ENCODE measurements around the gene CACNA1D.

DNA sequence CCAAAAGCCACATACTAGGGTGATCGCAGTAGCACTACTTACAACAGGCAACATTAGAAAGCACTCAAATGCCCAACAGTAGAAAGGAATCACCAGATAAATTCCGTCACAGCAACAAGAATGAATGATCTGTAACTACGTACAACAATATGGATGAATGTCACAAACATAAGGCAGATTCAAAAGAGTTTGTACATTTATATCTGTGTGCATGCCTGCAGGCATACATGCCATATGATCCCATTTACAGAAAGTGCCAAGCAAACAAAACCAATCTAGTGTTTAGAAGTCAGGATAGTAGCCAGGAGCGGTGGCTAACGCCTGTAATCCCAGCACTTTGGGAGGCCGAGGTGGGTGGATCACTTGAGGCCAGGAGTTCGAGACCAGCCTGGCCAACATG lies 355.5 kb downstream of the CACNA1D start:
- TF ChIP-seq, protein P1, sequence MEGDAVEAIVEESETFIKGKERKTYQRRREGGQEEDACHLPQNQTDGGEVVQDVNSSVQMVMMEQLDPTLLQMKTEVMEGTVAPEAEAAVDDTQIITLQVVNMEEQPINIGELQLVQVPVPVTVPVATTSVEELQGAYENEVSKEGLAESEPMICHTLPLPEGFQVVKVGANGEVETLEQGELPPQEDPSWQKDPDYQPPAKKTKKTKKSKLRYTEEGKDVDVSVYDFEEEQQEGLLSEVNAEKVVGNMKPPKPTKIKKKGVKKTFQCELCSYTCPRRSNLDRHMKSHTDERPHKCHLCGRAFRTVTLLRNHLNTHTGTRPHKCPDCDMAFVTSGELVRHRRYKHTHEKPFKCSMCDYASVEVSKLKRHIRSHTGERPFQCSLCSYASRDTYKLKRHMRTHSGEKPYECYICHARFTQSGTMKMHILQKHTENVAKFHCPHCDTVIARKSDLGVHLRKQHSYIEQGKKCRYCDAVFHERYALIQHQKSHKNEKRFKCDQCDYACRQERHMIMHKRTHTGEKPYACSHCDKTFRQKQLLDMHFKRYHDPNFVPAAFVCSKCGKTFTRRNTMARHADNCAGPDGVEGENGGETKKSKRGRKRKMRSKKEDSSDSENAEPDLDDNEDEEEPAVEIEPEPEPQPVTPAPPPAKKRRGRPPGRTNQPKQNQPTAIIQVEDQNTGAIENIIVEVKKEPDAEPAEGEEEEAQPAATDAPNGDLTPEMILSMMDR (IDR thresholded peaks at IDR 0.05): no peak
- TF ChIP-seq POLR2A (IDR thresholded peaks at IDR 0.05; ENCODE audit: low read depth) (no peak), POLR2AphosphoS5 (IDR thresholded peaks at IDR 0.05) (no peak)

Measured in esophagus muscularis mucosa (tissue), 3 donors.